HT-29 (cell line): ENCODE measurements around the gene ANXA2. TPM values are rescaled to one million over a fixed set of nuclear protein-coding genes. Genes with fewer than 3 reads are reported as not detected.

Experiments
- DNase-seq: peaks from one replicate; pipeline ENCODE4 v3.0.0-alpha.2; 2015; ENCODE audit warnings: low spot score
- small RNA-seq: library from RNA; depleted of rRNA; stranded (forward); fragments of <200 nt; gene quantifications from one replicate; pipeline ENCODE3, GENCODE V24; 2014
- total RNA-seq: library from RNA; depleted of rRNA; stranded (reverse); fragments of >200 nt; shearing (Covaris generic); gene quantifications from 2 replicates; pipeline ENCODE4 v1.2.3, GENCODE V29; 2014; rRNA removed

Gene ANXA2
- total RNA-seq, 1 experiment from 2014 or later = 1,535 TPM

DNA sequence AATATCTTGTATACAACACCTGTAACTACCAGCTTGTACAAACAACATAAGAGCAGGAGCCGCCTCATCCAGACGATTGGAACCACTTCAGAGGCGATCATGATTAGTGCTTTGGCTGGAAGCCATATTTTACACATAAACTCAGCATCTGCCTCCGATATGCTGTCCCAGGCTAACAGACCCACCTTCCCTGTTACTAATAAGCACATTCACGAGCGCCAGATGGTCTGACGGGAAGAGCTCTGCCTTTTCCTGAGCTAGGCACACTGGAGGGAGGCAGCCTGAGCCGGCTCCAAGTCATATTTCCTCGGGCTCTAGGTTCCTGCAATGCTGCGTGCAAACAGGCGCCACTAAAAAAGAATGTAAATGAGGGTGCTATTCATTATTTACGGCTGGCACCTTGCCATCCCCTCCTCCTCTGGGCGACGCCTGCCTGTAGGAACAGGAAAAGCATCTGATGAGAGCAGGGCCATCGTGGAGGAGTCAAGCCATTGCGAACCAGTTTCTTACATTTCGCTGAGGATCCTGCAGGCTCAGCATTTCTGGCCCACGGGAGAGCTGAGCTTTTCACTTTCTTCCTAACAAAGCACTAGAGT lies 98.2 kb downstream of the ANXA2 start:
- peak; percentile 72 for DNase-seq

Small RNAs within 50 kb of the gene (small RNA-seq; reads per million reads assigned to genes)
- gene AC087385.3 = not detected

Other genes starting within 250 kb of the ANXA2 start
- 12.3 and 30.7 TPM in 2 replicates for gene ICE2, start 81.2 kb upstream of the ANXA2 start, total RNA-seq